GM19397 (cell line): ENCODE measurements around the gene ZC3H12D.
"Not testable (repeated sequence)": the region's sequence is repeated elsewhere in the genome, so short reads cannot be mapped to it uniquely, and the experiment has no call there.

Experiments
- ATAC-seq: cut with Tn5 transposase; IDR thresholded peaks from one replicate; pipeline ENCODE4 v1.9.1; 2021; ENCODE audit warnings: mild to moderate bottlenecking, moderate library complexity; ENCODE audit not compliant: unreplicated experiment

ZC3H12D gene

DNA sequence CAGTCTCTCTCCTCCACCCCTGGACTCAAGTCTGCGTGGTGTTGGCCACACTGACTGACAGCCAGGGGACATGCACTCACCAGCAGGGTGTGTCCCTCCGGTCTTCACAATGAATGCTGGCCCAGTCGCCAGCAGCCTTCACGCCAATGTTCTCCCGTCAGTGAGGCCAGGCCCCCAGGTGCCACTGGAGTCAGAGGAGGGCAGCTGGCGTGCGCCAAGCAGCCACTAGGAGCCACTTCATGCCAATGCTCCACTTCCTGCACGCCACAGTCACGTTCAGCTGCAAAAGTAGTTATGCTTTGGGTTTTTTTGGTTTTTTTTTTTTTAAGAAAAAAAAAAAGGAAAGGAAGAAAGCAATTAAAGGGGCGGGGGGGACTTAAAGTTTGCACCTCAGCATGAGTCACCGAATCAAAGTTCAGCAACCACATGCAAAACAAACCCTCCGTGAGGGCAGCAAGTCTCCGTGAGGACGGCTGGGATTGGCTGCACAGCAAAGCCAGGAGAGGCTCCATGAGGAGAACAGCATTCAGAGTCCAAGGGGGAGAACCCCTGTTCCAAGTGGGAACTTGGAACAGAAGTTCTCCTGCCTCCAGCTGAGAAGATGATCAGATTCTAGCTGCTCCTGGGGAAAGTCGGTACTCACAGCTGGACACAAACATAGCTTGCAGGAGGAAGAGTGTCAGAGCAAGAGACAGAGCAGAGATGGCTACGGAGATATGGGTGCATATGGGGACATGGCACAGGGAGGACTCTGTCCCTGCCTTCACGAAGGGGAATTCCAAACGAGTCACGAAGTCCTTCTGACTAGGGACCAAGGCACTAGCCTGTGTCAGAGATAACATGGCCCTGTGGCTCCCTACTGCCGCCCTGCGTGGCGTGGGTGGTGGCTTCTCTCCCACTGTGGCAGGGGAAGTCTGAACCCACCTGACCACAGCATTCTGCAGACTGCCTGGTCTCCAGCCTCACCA, at the start of gene ZC3H12D:
ZC3H12D (minus strand) TSS at position 282 of the 968 bp plus-strand sequence. CDS start 10,471 bp downstream, outside the sequence.
- ATAC-seq = peak; percentile 35

GRCh38 chr6:149529650-149530049, 44.8 kb upstream of the ZC3H12D start:
- no peak for ATAC-seq

- ATAC-seq = no peak
Observed at GRCh38 chr6:149515494-149515893, 30.7 kb upstream of the ZC3H12D start.

DNA sequence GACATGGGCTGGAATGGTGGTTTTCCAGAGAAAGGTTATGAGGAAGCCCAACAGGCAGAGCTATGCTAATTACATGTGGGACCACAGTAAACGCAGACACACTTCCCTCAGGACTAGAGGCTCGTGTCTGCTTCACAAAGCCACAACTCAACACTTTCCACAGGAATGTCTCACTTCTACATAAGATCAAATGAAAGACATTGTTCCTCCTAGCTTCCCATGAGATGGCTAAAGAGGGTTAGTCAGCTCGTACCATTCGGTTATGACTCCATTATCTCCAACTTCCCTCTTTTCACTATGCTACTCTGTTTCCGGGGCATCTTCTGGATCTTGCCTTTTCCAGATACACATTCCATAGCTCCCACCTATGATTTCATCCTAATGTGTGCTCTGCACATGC, 29.1 kb upstream of the ZC3H12D start:
- no peak for ATAC-seq

DNA sequence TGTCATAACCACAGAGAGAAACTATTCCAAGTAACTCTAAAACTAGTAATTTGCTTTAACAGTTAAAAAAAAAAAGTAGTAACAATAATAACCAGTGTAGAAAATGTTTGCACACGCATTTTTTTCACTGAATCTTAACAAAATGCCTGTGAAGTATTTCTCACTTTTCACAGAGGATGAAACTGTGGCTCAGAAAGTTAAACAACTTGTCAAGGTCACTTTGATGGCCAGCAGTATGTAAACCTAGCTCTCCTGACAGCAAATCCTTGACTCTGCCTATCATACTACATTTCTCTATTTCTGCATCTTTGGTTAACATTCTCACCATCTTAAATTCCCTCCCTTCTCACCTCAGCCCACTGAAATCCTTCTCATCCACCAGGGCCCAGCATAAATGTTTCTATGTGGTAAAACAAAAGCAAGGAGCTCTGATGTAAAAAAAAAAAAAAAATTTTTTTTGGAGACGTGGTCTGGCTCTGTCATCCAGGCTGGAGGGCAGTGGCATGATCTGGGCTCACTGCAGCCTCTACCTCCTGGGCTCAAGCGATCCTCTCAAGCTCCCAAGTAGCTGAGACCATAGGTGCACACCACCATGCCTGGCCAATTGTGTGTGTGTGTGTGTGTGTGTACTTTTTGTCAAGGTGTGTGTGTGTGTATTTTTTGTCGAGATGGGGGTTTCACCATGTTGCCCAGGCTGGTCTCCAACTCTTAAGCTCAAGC, 26.1 kb upstream of the ZC3H12D start:
- ATAC-seq = no peak

GRCh38 chr6:149508485-149508884, 23.7 kb upstream of the ZC3H12D start:
- no peak for ATAC-seq

DNA sequence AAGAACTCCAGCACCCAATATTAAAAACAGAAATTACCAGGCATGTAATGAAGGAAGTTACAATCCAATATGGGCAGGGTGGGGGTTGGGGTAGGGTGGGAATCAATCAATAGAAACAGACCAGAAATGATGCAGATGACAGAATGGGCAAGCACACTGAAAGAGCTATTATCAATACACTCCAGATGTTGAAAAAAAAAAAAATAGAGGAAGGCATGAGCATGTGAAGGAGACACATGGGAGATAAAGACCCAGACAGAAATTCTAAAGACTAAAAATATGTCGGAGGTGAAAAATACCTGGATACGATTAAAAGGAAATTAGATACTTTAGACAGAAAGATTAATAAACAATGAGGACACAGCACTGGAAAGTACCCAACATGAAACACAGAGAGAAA, 19.1 kb upstream of the ZC3H12D start:
- no peak for ATAC-seq

GRCh38 chr6:149503276-149503675, 18.5 kb upstream of the ZC3H12D start:
- ATAC-seq = no peak

DNA sequence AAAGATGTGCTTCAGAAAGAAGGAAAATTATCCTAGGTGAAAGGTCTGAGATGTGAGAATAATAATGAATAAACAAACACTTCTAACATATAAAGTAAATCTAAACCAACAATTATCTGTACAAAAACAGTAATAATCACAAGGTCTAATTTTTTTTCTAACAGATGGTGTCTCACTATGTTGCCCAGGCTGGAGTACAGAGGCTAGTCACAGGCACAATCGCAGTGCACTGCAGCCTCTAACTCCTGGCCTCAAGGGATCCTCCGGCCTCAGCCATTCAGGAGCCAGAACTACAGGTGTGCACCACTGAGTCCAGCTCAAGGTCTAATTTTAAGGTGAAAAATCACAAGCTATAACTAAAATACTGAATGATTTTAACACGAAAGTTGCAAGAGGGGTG, 17.0 kb upstream of the ZC3H12D start:
- ATAC-seq = no peak

GRCh38 chr6:149501201-149501600, 16.4 kb upstream of the ZC3H12D start:
- no peak for ATAC-seq

DNA sequence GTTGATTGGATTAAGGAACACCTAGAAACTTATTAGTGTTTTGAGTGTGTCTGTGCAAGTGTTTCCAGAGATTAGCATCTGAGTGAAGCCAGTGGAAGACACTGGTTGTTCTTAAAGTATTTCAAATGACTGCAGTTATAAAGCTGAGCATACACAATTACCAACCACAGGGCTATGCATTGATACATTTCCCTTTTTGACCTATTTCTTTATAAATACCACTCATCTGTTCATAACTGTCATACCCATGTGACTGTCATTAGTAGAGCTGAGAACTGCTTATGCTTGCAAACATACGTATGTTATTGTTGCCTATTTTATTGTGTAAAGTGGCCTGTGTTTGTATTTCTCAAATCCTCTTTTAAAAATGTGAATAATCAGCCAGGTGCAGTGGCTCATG, 15.3 kb upstream of the ZC3H12D start:
- ATAC-seq = no peak

- ATAC-seq = no peak
Observed at GRCh38 chr6:149499066-149499465, 14.3 kb upstream of the ZC3H12D start.

DNA sequence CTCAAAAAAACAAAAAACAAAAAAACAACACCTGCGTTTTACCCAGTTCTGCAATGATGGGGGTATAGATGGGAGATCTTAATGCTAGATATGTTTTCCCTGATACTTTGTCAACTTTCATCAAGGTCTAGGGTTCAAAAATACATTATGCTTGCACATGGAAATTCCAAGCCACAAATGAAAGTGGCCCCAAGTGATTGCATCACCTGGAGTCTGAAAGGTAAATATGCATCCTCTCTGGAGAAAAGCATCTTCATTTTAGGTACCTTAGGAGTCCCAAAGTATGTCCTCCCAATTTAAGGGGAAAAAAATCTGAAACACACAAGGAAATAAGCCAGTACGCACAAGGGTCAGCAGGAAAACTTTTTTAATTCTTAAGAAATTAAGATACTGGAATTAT, 12.6 kb upstream of the ZC3H12D start:
- no peak for ATAC-seq

- peak; percentile 51 for ATAC-seq
Observed at GRCh38 chr6:149496597-149496996, 11.8 kb upstream of the ZC3H12D start.

DNA sequence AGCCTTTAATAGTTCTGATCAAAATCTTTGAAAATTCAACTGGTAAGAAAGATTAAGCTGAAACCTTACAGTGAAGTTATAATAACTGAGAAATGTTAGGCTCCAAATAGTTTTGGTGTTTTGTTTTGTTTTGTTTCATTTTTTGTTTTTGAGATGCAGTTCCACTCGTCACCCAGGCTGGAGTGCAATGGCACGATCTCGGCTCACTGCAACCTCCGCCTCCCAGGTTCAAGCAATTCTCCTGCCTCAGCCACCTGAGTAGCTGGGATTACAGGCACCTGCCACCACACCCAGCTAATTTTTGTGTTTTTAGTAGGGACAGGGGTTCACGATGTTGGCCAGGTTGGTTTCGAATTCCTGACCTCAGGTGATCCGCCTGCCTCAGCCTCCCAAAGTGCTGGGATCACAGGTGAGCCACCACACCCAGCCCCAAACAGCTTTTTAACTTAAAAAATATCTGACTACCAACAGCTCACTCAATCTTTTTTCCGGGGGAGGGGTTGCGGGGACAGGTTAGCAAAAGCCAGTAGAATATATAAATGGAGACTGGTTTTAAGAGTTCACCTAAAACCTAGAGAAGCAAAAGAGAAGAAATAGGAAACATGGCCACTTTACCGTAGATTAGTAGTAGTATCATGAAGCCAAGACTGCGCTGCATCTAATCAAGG, 10.7 kb upstream of the ZC3H12D start:
- ATAC-seq = not testable (repeated sequence)

GRCh38 chr6:149494810-149495209, 10.0 kb upstream of the ZC3H12D start:
- not testable (repeated sequence) for ATAC-seq

DNA sequence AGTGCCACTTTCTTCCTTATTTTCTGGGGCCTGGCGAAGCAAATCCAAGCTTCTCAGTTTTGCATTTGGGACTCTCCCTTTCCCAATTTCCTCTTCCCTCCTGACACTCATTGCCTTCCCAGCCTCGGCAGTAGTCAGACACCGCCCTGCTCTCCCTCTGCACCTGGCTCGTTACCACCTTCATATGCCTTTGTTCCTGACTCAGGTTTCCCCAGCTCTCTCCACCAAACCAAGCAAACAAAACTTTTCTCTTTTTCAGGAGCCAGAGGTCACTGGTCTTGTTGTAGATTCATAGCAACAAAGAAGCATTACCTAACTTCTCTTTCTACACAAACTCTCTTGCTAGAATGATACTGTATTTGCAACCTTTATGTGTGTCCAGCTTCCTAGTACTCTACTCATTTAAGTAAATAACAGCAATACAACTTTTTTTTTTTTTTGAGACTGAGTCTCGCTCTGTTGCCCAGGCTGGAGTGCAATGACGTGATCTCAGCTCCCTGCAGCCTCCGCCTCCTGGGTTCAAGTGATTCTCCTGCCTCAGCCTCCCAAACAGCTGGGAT, 9.0 kb upstream of the ZC3H12D start:
- ATAC-seq = no peak

GRCh38 chr6:149492798-149493343, 8.1 kb upstream of the ZC3H12D start:
- no peak for ATAC-seq

DNA sequence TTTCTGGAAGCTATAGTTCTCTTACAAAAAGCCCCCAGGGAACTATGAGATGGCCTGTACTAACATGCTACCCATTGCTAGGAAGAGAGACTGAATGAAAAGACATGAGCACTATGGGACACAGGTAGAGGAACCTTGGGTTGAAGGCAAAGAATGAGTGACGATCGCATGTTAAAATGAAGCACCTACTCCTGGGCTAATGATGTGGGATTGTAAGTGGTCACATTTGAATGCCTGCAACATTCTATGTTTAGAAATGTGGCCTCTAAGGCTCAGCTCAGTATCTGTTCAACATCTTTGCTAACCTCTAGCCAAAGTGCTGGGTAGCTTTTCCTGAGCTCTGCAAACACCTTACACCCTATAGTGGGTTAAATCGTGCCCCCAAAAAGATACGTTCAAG, 5.2 kb upstream of the ZC3H12D start:
- ATAC-seq = no peak

- no peak for ATAC-seq
Observed at GRCh38 chr6:149488815-149489214, 4.0 kb upstream of the ZC3H12D start.

DNA sequence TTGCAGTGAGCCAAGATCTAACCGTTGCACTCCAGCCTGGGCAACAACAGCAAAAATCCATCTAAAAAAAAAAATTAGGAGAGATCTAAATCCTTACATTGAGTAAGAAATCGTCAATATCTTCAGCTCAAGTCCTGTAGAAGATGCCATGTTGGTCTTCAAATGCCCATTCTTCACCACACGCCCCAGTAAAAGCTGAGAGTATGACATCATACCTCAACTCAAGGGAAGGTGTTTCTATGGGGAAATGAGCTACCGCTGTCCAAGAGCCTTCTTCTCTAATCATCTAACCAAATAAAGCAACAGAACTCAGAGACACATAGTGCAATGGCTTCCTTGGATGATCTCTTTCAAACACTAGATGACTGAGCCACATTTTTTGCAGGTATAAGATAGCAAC, 2.5 kb upstream of the ZC3H12D start:
- ATAC-seq = no peak
